ENCODE data around the gene WLS.

GRCh38 chr1:68173283-68173935, 58.9 kb downstream of the WLS start:
- no peak for TF ChIP-seq CTCF (conservative IDR thresholded peaks at IDR 0.05)
- TF ChIP-seq EZH2 (IDR thresholded peaks at IDR 0.05; ENCODE audit: low read depth), result no peak
